GM18868 (cell line): ENCODE data around the gene IQGAP3.
"Not testable (repeated sequence)": the region's sequence is repeated elsewhere in the genome, so short reads cannot be mapped to it uniquely, and the experiment has no call there.

Source experiments
- ATAC-seq: cut with Tn5 transposase; IDR thresholded peaks from one replicate; pipeline ENCODE4 v1.9.1; 2021; ENCODE audit warnings: mild to moderate bottlenecking, moderate library complexity; ENCODE audit not compliant: unreplicated experiment

The IQGAP3 gene, protein sequence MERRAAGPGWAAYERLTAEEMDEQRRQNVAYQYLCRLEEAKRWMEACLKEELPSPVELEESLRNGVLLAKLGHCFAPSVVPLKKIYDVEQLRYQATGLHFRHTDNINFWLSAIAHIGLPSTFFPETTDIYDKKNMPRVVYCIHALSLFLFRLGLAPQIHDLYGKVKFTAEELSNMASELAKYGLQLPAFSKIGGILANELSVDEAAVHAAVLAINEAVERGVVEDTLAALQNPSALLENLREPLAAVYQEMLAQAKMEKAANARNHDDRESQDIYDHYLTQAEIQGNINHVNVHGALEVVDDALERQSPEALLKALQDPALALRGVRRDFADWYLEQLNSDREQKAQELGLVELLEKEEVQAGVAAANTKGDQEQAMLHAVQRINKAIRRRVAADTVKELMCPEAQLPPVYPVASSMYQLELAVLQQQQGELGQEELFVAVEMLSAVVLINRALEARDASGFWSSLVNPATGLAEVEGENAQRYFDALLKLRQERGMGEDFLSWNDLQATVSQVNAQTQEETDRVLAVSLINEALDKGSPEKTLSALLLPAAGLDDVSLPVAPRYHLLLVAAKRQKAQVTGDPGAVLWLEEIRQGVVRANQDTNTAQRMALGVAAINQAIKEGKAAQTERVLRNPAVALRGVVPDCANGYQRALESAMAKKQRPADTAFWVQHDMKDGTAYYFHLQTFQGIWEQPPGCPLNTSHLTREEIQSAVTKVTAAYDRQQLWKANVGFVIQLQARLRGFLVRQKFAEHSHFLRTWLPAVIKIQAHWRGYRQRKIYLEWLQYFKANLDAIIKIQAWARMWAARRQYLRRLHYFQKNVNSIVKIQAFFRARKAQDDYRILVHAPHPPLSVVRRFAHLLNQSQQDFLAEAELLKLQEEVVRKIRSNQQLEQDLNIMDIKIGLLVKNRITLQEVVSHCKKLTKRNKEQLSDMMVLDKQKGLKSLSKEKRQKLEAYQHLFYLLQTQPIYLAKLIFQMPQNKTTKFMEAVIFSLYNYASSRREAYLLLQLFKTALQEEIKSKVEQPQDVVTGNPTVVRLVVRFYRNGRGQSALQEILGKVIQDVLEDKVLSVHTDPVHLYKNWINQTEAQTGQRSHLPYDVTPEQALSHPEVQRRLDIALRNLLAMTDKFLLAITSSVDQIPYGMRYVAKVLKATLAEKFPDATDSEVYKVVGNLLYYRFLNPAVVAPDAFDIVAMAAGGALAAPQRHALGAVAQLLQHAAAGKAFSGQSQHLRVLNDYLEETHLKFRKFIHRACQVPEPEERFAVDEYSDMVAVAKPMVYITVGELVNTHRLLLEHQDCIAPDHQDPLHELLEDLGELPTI (N-terminal part only)

GRCh38 chr1:156571919-156572662, at the start of gene IQGAP3:
IQGAP3 (minus strand) TSS chr1:156572565; CDS start chr1:156572529, 36 bp downstream.
- peak; percentile 67 for ATAC-seq

DNA sequence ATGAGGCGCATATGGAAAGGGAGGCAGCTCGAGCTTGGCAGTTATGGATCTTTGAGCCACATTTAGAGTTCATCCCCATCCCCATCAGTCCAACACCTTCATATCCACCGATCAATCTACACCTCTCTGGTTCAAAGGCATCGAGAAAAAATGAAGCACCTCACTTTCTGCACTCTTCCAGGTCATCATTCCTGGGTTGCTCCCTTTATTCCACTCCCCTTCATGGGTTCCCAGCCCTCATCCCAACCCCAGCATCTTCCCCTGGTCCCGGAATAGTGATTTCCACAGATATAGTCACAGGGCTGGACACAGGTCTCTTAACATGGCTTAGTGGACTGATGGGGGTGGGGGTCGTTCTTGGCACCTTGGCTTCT, 47.2 kb upstream of the IQGAP3 start:
- no peak for ATAC-seq

DNA sequence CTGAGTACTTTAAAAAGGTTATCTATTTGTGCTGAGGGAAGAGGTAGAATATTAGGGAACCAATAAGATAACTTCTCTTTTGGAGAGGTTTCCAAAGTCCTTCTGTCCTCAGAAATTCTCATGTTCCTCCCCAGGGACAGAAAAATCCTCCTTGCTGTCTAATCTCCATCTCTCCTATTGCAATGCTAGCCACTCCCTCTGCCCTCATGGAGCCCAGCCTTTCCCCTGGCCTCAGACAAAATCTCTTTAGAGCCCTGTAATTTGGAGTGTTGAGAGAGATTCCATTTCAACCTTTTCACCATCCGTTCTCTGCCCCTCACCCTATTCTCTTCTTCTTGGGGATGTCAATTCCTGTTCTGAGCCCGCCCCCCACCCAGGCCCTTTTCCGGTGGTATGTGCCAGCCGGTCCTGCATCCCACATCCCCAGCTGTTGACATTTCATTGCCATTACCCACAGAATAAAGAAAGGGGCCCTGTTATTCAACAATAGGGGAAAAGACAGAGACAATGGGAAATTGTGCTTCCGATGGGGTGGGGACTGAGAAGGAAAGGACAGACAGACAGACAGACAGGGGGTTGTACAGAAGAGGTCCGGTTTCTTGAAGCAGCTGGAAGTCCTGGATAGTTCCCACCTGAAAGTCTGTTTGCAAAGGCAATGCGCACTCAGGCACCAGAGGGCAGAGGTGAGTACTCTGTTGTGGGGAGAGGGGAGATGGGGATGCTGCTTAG, 46.7 kb upstream of the IQGAP3 start, which contains the start of gene HAPLN2:
Gene HAPLN2 (plus strand): TSS at position 563 of the 729 bp plus-strand sequence. CDS start 4,076 bp downstream, outside the sequence.
- no peak for ATAC-seq

- ATAC-seq, result no peak
These were observed 44.1 kb upstream of the IQGAP3 start for GRCh38 chr1:156616463-156616862.

GRCh38 chr1:156615946-156616345, 43.6 kb upstream of the IQGAP3 start:
- no peak for ATAC-seq

DNA sequence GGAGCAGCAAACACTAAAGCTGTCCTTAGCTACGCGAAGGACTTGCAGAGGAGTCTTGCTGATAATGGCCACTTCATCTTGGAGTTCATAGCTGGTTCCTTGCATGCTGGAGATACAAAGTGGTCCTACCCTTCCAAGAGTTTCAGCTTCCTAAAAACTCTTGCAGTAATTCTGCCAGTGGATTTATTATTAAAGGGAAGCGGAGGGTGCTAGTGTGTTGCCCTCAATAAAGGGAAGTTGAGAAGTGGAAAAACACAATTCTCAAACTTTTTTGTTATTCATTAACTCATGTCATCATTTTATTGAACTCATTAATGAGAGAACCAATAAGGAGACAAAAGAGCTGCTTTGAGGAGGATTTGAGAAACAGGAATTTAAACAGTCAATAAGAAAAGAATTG, 40.3 kb upstream of the IQGAP3 start:
- ATAC-seq, result no peak

DNA sequence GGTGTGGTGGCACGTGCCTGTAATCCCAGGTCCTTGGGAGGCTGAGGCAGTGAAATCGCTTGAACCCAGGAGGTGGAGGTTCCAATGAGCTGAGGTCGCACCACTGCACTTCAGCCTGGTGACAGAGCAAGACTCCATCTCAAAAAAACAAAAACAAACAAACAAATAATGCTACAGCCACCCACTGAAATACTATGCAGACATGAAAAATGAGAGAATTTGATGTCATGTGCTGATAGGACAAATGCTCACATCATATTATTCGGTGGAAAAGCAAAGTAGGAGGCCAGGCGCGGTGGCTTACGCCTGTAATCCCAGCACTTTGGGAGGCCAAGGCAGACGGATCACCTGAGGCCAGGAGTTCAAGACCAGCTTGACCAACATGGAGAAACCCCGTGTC, 37.7 kb upstream of the IQGAP3 start:
- not testable (repeated sequence) for ATAC-seq

- ATAC-seq, result no peak
These were observed 36.6 kb upstream of the IQGAP3 start for GRCh38 chr1:156608981-156609380.

GRCh38 chr1:156608036-156608674, 35.8 kb upstream of the IQGAP3 start:
- ATAC-seq, result peak; percentile 60

DNA sequence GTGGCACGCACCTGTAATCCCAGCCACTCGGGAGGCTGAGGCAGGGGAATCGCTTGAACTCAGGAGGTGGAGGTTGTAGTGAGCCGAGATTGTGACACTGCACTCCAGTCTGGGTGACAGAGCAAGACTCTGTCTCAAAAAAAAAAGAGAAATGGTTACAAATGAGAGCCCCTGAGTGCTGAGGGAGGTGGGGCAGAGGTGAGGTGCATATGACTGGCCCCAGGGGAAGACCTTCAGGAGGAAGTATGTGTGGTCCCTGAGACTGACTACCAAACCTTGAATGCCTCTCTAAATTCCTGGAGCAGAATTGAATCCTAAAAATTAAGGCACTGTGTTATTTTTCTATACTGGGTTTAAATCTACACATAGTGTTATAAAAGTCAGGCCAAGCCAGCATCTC, 35.0 kb upstream of the IQGAP3 start:
- ATAC-seq, result not testable (repeated sequence)

DNA sequence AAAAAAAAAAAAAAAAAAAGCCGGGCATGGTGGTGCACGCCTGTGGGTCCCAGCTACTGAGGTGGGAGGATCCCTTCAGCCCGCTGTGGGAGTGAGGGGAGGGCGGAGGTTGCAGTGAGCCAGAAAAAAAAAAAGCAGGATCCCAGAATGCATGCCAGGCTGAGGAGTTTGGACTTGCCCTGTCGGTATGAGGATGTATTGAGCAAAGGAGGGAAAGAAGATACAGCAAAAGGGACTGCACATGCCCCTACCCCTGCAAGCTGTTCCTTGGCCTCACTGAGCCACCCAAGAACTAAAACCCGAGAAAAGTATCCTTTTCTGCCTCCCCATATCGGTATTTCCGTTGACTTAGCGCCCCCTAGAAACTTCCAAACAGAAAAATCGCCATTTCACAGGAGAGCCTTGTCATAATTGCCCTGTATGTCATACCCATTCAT, 30.2 kb upstream of the IQGAP3 start:
- no peak for ATAC-seq

DNA sequence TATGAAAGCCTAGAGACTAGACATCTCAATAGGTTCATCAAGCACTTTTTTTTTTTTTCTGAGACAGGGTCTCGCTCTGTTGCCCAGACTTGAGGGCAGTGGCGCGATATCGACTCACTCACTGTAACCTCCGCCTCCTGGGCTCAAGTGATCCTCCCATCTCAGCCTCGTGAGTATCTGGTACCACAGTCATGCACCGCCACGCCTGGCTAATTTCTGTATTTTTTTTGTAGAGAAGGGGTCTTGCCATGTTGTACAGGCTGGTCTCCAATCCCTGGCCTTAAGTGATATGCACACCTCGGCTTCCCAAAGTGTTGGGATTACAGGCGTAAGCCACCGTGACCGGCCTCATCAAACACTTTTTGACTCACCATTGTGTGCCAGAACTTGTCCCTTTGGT, 29.5 kb upstream of the IQGAP3 start:
- peak; percentile 41 for ATAC-seq

DNA sequence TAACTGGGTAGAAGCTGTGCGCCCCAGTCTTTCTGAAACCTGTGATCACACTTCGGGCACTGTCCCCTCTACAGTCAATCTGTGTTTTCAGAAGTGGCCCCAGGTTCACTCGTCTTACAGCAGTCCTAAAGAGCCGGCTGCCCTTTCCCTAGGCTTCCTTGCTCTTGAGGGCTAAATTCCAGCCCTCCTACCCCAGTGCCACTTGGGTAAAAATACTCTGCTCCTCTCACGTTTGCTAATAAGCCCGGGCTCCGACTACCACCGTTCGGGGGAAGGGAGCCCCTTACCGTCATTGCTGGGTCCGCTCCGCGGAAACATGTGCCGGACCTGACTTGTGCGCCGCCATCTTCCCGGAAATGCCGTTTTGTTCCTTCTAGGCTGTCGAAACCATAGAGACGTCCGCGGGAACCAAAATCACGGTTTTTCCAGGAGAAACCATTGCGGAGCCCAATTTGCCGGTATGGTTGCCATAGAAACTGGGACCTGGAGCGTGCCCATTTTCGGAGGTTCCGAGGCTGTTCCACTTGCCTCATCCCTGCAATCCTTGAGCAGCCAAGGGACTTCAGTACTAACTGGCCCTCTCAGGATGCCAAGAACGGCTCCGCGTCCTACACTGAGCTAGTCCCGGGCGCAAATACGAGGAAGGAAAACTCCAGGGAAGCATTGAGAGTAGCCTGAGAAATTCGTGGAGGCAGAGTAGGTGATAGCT, 28.9 kb upstream of the IQGAP3 start, which contains the start of gene GPATCH4:
Gene GPATCH4 (minus strand): TSS at position 358 of the 709 bp plus-strand sequence.
- ATAC-seq, result peak; percentile 53

DNA sequence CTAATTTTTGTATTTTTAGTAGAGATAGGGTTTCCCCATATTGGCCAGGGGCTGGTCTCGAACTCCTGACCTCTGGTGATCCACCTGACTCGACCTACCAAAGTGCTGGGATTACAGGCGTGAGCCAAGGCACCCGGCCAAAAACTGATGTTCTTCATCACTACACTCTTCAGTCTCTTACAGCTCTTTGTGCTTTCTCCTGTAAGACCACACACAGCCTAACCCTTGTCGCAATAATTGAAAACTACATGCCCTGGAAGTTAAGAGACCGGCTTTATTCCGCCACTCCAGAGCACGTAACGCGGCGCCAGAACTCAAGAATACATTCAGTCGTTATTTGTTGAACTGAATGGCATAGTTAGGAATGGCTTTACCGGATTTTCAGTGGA, 28.4 kb upstream of the IQGAP3 start:
- no peak for ATAC-seq

DNA sequence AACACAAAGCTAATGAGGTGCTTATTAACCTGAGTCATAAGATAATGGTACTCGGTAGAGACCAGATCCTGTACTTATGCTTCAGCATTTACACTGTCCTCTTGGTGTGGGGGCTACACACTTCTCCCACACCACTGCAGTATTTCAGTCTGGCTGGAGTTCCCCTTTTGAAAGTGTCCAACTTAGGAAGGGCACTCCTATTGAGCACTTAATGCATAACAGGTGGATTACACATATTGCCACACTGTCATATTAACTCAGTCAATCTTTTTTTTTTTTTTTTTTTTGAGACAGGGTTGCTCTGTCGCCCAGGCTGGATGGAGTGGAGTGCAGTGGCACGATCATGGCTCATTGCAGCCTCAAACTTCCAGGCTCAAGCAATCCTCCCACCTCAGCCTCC, 27.4 kb upstream of the IQGAP3 start:
- peak; percentile 58 for ATAC-seq

DNA sequence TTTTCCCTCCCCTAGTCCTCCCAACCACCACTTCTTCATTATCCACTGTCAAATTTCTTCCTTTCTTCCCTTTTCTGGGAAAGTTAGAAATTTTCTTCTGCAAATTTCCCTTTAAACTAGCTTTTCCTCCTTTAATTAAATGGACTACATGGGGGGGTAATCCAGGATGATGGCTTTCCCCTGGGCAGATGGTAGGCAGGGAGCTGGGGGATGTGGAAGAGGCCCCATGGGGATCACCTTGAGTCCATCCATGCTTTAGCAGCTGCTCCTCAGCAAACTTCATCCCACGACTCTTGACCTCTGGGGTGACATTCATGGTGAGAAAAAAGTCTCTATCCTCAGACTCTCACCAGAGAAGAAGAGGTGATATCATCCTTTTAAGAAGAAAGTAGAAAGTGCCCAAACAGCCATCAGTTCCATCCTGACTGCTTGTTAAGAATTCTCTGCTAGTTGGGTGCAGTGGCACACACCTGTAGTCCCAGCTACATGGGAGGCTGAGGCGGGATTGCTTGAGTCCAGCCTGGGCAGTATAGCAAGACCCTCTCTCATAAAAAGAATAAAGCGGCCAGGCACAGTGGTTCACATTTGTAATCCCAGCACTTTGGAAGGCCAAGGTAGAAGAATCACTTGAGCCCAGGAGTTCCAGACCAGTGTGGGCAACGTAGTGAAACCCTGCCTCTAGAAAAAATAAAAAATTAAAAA, 26.5 kb upstream of the IQGAP3 start:
- no peak for ATAC-seq

- no peak for ATAC-seq
These were observed 25.8 kb upstream of the IQGAP3 start for GRCh38 chr1:156598125-156598524.

DNA sequence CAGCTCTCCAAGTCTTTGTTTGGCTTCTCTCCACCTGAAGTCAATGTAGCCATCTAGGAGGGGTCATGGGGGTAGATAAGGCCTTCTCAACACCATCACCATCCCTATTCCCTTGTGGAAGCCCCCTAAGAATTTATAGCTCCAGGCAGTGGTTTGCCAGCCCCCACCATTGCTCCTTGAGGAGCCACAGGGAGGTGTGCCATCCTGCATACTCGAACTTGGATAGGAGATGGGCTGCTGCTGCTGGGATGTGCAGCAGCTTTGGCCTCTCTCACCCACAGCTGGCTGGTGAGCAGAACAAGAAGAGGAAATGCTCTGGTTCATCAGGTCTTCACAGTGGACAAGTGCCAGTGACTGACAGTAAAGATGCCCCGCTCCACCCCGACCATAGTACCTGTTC, 24.1 kb upstream of the IQGAP3 start:
- ATAC-seq, result no peak
